ENCODE data around the gene AKAP14. TPM values are rescaled to one million over a fixed set of nuclear protein-coding genes. Genes with fewer than 3 reads are reported as not detected.

The AKAP14 gene
- total and polyA plus RNA-seq, 2 of the 8 experiments (the other 6 are each of a cell fraction or from before 2014, with no cell fraction given), result 0.79 to 1.3 TPM

DNA sequence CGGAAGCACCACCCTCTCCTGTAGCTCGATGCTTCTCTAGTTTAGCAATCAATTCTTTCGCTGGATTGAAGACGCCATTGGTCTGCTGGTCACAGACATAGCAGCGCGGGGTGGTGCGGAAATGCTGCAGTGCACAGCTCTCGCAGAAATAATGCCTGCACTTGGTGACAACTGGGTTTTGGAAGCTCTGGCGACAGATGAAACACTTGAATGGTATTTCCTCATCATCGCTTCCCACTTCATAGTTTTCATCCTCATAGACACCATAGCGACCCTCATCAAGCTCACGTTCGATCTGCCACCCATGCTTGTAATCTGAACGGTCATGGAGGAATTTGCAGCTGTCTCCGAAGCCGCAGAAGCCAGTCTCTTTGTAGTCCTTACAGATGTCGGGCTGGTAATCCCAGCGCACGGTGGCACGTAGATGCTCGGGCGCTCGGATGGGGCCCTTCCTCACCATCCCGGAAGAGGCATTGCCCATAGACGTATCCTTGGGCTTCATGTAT, 25.0 kb upstream of the AKAP14 start (continued):
- TF ChIP-seq, protein P1, sequence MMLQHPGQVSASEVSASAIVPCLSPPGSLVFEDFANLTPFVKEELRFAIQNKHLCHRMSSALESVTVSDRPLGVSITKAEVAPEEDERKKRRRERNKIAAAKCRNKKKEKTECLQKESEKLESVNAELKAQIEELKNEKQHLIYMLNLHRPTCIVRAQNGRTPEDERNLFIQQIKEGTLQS (IDR thresholded peaks at IDR 0.05; ENCODE audit: insufficient read depth, low read depth, low read length), result no peak
- TF ChIP-seq JUN (IDR thresholded peaks at IDR 0.05; ENCODE audit: low read depth, low read length), result no peak
- TF ChIP-seq ASH2L (IDR thresholded peaks at IDR 0.05; ENCODE audit: low read length), result no peak
- TF ChIP-seq RXRA (IDR thresholded peaks at IDR 0.05; ENCODE audit: insufficient read depth, low read depth, low read length), result no peak
- no peak for TF ChIP-seq EP300 (IDR thresholded peaks at IDR 0.05; ENCODE audit: borderline replicate concordance in 1 of 2, low read depth in 2 of 2, low read length in 2 of 2)
- no peak for TF ChIP-seq CREB1 (IDR thresholded peaks at IDR 0.05)
